SK-N-MC (cell line): ENCODE results near the gene NELFB.

Experiments used
- EZH2 ChIP-seq: fragments of 200-600 bp; sonication (generic); IDR thresholded peaks from one replicate; pipeline ENCODE4 v1.6.1; 2017; ENCODE audit warnings: antibody characterized with exemption
- FOXP2 ChIP-seq: optimal IDR thresholded peaks from 2 replicates; pipeline ENCODE3; 2011; ENCODE audit warnings: mild to moderate bottlenecking, moderate library complexity; ENCODE audit not compliant: insufficient read depth; ENCODE audit errors: extremely low read length, control extremely low read depth
- POLR2AphosphoS5 ChIP-seq: IDR thresholded peaks from 2 replicates; pipeline ENCODE4 v1.6.1; 2012; ENCODE audit warnings: mild to moderate bottlenecking, low read depth, low read length, borderline replicate concordance

DNA sequence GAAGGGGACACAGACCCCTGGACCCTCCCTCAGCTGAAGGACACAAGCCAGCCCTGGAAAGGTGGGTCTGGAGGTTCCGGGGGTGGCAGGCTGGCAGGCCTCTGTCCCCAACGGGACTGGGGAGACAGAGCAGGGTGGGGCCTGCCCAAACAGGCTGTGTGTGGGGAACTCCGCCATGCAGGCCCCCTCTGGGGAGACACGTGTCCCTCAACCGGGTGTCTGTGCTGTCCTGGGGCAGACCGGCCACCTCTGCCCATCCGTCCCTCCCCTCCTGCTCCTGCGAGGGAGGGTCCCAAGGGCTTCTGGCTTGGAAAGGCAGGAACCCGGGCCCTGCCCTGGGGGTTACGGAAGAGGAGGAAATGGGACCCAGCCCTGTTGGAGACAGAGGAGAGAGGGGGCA, 23.0 kb upstream of the NELFB start:
- TF ChIP-seq POLR2AphosphoS5, result no peak
- no peak for TF ChIP-seq EZH2
- TF ChIP-seq FOXP2, result no peak
